Middle frontal gyrus (tissue), 1 donor: ENCODE data around the gene FOXI3.

Experiments
- DNase-seq: peaks from one replicate; pipeline ENCODE4 v3.0.0-alpha.2; 2015; ENCODE audit warnings: low spot score; ENCODE audit errors: extremely low spot score

Gene FOXI3

GRCh38 chr2:88452565-88452905 lies at the start of gene FOXI3:
FOXI3 (minus strand) TSS chr2:88452693; CDS start chr2:88452535, 158 bp downstream.
- DNase-seq = no peak

GRCh38 chr2:88500691-88501090 lies 48.2 kb upstream of the FOXI3 start:
- no peak for DNase-seq

- no peak for DNase-seq
Measured at GRCh38 chr2:88499204-88499603, 46.7 kb upstream of the FOXI3 start.

GRCh38 chr2:88493481-88493880 lies 41.0 kb upstream of the FOXI3 start:
- DNase-seq = no peak

DNA sequence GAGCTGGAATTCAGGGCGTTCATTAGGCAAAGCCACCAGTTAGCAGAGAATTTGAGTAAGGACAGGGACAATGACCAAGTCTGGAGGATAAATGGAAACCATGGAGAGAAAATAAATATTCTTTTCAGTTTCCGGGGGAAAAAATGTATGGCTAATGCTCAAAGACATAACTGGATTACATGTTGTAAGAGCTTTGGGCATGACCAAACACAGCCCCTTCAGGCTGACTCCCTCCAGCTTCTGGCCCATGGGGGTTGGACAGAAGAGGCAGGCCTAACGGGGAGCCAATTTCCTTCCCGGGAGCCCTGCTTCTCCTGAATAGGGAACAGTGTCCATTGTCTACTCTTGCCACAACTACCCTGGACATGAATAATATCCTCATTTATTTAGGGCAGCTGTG lies 39.5 kb upstream of the FOXI3 start:
- DNase-seq = no peak

GRCh38 chr2:88489181-88489580 lies 36.7 kb upstream of the FOXI3 start:
- no peak for DNase-seq

DNA sequence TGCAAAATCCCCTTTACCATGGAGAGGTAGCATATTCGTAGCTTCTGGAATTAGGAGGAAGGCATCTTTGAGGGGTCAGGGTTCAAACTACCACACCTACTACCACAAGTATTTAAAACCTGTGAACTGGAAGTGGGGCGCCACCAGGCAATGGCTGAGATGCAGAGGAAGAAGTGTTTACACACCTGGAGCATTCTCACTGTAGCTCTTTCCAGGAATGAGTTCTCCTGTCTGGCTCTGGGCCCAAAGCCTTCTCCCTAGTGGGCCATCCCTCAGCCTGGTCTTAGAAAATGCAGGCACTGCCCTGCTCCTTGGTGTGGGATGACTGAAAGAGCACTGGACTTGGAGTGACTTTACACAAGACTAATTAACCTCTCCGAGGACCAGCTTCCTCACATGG lies 30.7 kb upstream of the FOXI3 start:
- DNase-seq = no peak

DNA sequence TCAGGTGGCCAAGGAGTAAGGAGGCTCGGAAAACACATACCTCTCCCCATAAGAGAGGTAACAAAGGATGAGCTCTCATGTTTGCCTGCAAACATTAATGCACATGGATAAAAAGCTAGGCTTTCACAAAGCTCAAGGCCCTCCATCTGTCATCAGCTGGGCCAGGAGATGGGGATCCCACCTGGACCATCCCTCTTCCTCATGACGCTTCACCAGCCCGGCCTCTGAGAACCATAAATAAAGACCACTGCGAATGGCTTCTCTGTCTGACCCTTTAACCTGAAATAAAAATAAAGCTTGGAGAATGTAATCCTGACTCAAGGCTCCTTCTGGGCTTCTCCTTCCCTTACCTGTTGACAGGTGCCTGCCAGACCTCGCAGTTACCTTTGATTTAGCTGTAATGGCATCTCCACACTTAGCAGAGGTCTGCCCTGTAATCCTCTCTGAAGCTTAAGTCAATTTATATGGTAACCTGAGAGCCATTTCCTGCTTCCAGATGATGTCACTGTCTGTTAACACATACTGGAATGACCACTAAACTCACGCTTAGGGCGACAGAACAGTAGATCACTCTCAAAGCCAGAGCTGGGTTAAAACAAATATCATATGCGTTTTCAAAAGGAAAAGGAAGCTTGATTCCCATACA lies 29.3 kb upstream of the FOXI3 start:
- no peak for DNase-seq

DNA sequence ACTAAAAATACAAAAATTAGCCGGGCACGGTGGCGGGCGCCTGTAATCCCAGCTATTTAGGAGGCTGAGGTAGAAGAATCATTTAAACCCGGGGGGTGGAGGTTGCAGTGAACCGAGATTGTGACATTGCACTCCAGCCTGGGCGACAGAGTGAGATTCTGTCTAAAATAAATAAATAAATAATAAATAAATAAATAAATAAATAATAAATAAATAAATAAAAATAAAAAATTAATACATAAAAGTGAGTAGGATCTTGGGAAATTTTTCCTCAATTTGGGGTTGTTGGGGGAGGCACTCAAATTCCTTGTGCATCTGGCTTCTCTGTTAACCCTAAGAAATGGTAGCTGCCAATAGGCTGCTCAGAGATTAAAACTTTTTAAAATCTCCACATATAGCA lies 20.3 kb upstream of the FOXI3 start:
- no peak for DNase-seq

DNA sequence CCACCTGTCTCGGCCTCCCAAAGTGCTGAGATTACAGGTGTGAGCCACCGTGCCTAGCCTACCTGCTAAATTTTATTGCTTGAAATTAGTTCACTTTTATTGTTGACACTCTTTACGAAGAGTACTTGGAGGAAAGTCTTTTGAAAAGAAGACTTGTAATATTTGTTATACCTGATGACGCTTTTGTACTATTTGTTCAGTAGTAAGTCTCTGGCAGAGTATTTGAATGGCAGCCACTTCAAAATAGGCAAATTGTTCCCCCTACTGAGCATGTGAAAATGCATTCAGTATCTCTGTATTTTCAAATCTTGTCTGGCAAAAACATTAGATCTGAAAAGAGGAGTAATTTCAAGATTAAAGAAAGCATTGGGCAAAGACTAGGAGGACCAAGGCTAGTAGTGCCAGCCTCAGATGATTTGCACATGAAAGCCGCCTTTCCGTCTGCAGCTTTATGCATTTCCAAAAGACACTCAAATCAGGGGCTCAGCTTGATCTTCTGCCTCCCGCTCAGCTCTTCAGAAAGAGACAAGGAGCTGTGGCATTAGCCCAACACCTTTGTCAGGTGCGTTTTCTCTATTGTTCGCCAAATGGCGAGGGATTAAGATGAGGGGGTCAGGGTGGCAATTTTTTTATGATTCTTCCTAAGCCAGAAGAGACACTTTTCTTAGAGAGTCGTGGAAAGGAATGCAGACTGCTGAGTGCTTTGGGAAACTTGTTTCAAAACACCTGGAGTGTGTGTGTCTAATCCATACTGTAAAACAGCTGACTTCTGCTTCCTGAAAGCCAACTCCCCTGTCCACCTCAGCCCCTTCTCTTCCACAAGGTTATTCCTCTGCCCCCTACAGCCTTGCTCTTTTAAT lies 18.8 kb upstream of the FOXI3 start:
- DNase-seq = no peak

- no peak for DNase-seq
Measured at GRCh38 chr2:88469202-88470114, 17.0 kb upstream of the FOXI3 start.

DNA sequence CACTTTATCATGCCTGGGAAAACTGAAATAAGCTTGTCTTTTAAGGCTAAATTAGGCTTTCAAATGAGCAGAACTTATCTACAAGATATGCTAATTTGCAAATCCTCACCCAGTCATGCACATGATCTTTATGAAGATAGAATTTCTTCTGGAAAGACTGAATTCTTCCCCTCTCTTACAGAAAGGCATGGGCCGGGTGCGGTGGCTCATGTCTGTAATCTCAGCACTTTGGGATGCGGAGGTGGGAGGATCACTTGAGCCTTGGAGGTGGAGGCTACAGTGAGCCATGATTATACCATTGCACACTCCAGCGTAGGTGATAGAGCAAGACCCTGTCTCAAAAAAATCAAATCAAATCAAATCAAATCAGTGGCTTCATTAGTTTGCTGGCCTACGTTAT lies 11.7 kb upstream of the FOXI3 start:
- DNase-seq = no peak

- DNase-seq = no peak
Measured at GRCh38 chr2:88458633-88459032, 6.1 kb upstream of the FOXI3 start.

GRCh38 chr2:88452980-88453582 lies 588 bp upstream of the FOXI3 start:
- DNase-seq = no peak

DNA sequence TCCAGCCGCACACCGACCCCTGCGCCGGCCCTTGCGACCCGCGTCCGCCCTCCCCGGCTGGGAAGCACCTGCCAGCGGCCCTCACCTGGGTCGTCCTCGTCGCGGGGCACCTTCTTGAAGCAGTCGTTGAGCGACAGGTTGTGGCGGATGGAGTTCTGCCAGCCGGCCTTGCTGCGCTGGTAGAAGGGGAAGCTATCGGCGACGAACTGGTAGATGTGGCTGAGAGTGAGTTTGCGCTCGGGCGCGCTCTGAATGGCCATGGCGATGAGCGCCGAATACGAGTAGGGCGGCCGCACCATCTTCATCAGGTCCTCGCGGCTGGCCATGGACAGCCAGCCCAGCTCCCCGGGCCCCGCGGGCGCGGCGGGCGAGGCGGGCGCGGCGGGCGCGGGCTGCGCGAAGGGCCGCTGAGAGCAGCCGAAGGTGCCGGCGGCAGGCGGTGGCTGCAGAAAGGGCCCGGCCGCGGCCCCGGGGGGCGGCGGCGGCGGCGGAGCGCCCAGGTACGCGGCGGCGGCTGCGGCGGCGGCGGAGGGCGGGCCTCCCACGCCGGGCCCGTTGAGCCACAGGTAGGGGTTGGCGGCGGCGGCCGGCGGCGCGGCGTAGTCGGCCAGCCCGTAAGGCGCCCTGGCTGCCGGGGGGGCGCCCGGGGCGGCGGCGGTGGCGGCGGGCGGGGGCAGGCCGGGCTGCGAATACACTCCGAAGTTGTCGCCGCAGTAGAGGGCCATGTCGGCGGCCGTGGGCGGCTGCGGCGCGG lies 505 bp downstream of the FOXI3 start:
- no peak for DNase-seq

DNA sequence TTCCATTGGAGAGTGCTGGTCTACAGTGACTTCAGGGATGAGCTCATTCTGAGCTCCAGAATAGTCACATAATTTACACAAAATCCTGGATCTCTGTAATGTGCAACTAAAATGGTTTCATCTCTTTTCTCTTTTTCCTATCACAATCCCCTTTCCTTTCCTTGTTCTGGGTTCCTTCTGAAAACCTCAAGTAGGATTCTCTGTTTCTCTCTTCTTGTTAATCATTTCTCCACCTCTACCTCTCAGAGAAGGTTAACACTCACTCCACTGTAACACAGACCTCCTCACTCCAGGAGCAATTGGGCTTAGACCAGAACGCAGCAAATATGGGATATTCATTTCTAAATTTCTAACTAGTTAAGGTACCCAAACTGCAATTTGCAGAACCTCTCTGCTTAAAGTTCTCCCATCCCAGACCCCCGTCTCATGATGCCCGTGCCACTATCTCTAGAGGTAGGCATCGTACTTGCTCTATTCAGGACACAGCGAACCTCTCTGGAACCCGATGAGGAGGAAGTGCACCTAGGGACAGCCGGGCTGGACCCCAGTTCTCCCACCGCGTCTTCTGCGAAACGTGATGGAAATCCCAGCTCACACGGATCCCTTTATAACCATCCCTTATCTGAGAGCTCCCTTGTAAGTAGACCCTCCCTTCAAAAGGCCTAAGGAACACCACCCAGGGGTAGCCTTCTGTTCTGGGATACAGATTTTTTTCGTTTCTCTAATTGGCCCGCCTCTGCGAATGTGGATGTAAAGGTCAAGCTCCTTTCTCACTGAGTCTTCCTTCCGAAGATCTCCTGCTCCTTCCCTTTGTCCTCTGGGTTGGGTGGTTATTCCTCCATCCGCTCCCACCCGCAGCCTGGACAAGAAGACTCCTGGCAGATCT lies 1.3 kb downstream of the FOXI3 start:
- no peak for DNase-seq

- DNase-seq = no peak
Measured at GRCh38 chr2:88450186-88450585, 2.3 kb downstream of the FOXI3 start.

- DNase-seq = no peak
Measured at GRCh38 chr2:88448248-88448647, 4.2 kb downstream of the FOXI3 start.

- no peak for DNase-seq
Measured at GRCh38 chr2:88443353-88443938, 9.0 kb downstream of the FOXI3 start.
